Stimulated activated CD4-positive, alpha-beta T cell treated with anti-CD3 and anti-CD28 coated beads, TNF-alpha, amount 100 ng/mL, for 4 hours (primary cell): ENCODE measurements around the gene SCT.

Experiments
- DNase-seq, 3 experiments: peaks; one replicate each; pipeline ENCODE4 v3.0.0-alpha.2; 2020; ENCODE audit warnings: low read depth in 3 of 3

The SCT gene

GRCh38 chr11:610146-610801, 16.7 kb downstream of the SCT start:
- DNase-seq: no peak

DNA sequence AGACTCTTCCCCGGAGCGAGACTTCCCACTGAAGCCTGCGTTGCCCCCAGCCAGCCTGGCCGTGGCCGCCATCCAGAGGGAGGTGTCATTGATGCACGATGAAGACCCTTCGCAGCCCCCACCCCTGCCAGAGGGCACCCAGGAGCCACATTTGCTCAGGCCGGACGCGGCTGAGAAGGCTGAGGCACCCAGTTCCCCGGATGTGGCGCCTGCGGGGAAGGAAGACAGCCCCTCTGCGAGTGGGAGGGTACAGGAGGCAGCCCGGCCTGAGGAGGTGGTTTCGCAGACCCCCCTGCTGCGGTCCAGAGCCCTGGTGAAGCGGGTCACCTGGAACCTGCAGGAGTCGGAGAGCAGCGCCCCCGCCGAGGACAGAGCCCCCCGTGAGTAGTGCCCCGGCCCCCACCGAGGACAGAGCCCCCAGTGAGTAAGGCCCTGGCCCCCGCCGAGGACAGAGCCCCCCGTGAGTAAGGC, 17.6 kb downstream of the SCT start:
- DNase-seq: no peak

- DNase-seq: no peak
Measured at GRCh38 chr11:608791-609251, 18.2 kb downstream of the SCT start.

GRCh38 chr11:607971-608659, 18.9 kb downstream of the SCT start:
- no peak for DNase-seq

- no peak for DNase-seq
Measured at GRCh38 chr11:607020-607780, 19.8 kb downstream of the SCT start.

DNA sequence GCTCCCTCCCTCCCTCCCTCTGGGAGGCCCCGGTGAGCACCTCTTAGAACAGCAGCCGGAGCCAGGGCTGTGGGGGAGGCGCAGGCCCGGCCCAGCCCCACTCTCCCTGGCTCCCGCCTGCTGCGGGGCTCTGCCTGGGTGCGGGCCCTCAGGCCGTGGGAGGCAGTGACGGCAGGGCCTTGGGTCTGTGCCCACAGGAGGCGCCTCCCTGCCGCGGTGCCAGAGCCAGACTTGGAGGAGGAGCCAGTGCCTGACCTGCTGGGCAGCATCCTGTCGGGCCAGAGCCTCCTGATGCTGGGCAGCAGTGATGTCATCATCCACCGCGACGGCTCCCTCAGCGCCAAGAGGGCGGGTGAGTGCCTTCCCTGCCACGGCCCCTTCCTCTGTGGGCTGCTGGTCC, 20.7 kb downstream of the SCT start:
- no peak for DNase-seq

DNA sequence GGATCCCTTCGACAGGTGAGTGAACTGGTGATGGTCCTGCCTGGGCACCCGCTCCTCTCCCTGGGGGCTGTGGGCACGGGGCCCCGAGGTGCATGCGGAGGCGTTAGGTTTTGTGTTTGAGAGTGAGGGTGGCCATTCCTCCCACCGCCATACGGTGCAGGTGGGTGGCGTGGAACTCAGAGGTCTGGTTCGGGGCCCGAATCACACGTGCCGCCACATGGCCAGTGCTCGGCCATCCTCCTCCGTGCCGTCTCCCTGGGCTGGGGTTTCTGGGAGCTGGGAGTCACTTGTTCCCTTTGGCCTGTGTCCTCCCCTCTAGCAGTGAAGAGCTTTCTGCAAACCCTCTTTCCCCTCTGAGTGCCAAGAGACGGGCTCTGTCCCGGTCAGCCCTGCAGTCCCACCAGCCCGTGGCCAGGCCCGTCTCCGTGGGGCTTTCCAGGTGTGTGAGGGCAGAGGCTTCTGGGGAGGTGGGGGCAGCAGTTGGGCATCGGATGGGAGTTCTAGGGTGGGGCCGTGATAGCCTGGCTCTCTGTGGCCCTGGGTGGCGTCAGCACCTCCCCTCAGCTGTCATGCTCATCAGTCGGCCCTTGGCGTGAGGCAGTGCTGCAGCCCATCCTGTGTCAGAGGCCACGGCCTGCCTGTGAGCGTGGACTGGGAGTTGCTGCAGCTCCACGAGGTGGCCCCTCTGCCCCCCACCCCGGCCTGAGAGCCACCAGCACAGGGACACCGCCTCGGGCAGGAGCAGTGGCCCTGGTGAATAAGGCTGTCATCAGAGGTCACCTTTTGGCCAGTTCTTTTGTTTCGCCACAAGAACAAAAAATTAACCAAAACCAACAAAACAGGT, 21.5 kb downstream of the SCT start:
- no peak for DNase-seq

GRCh38 chr11:603154-603553, 23.8 kb downstream of the SCT start:
- DNase-seq: no peak

- DNase-seq: no peak
Measured at GRCh38 chr11:601573-602245, 25.3 kb downstream of the SCT start.

DNA sequence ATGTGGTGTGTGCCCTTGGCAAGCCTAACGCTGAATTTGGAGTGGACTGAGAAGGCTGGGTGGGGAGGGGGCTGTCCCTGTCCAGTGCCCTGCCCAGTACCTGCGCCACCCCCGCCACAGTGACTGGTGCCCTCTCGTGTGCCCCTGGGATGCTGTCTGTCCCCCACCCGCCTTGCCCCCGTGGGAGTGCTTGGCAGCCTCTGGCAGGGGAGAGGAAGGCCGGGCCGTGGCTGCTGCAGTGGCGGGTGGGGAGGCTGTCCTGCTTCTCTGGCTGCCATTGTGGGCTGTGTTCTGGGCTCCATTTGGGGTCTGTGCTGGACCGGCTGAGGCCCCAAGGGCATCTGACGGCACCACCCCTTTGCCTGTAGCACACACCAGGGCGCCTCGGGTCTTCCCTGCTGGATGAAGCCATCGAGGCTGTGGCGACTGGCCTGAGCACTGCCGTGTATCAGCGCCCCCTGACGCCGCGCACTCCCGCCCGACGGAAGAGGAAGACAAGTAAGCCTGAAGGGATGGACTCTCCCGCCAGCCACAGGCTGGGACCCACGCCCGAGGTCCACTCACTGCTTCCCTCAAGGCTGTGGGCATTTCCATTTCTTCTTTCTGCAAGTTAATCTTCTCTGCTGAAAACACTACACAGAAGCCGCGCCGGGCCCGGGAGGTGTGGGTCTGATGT, 28.8 kb downstream of the SCT start:
- no peak for DNase-seq

GRCh38 chr11:597166-597725, 29.7 kb downstream of the SCT start:
- DNase-seq: no peak

DNA sequence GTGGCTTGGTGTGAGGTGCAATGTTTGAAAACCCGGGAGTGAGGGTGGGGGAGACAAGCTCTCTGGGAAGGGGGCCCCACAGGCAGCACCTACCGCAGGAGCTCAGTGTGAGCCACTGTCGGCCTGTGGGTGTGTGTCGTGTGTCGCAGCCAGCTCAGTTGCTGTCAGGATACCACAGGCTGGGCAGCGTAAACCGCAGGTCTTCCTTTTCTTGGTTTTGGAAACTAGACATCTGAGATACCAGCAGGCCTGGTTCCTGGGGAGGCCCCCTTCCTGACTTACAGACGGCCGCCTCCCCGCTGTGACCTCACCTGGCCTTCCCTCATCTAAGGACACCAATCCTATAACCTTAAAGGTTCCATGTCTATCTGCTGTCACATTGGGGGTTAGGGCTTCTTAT, 30.6 kb downstream of the SCT start:
- no peak for DNase-seq

DNA sequence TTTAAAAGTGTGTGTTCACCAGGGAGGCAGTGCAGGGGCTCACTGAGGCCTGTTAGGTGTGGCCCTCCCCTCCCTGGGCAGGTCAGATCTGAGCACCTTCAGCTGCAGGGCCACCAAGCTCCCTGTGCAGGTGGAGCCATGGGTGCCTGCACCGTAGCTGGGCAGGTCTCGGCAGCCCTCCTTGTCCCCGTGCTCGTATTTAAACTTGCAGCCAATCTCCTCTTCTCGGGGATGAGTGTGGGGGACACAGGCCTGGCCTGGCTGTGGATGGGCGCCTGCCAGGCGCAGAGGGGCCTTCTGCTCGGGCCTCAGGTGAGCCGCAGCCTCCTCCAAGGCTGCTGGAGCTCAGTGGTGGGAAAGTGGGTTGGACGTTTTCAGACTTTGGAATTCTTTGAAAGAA, 31.6 kb downstream of the SCT start:
- DNase-seq: no peak

DNA sequence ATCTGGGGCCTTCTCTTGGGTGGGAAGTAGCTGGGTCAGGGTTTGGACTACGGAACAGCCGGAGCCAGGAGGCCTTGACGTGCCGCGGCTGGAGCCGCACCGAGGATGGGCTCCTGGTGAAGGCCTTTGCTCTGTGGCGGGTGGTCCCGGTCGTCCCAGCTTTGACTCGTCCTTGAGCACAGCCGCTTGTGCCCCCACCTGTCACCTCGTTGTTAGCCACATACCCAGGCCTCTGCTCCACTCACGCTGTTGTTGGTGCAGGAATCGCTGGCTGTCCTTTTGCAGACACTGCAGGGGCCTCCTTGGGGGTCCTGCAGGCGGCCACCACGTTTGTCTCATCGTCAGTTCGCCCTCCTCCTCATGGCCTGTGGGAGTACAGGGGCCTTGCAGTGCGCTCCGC, 33.6 kb downstream of the SCT start:
- no peak for DNase-seq

- DNase-seq: no peak
Measured at GRCh38 chr11:592918-593317, 34.1 kb downstream of the SCT start.

GRCh38 chr11:592501-592900, 34.5 kb downstream of the SCT start:
- DNase-seq: no peak

DNA sequence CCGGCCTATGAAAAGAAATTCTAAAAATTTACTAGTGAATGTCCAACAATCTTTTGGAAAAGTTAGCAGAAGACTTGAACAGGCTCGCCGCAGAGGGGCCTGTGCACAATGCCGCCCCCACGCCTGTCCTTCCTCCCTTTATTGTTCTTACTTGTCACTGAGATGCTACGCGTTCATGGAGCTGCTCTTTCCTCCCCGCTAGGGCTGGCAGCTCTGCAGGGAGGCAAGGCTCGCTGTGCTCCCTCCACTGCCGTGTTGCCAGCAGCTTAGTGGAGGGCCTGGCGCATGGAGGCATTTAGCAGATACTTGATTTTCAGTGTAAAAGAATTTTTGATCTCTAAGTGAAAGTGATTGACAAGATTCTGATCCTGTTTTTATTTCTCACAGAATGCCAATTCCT, 36.0 kb downstream of the SCT start:
- no peak for DNase-seq

DNA sequence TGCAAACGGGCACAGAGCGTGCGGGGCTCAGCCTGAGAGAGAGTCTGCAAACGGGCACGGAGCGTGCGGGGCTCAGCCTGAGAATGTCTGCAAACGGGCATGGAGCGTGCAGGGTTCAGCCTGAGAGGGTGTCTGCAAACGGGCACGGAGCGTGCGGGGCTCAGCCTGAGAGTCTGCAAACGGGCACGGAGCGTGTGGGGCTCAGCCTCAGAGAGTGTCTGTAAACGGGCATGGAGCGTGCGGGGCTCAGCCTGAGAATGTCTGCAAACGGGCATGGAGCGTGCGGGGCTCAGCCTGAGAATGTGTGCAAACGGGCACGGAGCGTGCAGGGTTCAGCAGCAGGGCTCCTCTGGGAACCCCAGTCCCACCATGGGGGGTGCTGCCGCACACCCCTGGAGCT, 37.2 kb downstream of the SCT start:
- no peak for DNase-seq

DNA sequence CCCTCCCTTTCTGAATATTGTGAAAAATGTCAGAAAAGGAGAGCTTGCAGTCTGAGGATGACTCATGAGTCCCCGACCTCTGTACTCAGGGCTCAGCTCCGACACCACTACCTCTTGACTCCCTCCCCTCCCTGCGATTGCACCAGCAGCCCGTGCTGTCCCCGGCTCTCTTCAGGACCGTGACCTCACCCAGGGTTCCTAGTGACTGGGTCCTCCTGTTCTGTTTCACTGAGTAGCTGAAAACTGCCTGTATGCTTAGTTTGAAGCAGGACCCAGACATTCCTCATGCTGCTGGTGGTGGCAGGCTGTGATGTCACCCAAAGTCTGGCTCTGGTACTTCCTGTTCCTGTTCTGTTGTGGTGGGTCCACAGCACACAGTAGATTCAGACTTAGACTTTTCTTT, 39.0 kb downstream of the SCT start:
- peak; percentile 41 to 60 (median 54) for DNase-seq

DNA sequence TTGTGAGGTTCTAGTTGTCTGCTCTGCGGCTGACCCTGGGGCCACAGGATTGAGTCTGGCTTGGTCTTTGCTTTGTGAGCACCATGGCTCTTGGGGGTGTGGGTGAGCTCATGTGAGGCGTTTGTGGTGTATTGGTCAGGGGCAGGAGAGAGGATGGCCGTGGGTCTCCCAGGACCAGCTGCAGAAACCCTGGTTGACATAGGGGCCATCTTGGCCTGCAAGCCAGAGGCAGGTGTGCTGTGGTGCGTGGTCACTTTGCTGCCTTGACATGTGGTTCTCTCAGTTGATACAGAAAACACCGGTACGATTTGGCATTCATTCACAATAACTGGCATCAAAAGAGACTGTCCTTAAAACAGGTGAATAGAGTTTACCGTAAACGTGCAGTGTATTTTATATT, 39.4 kb downstream of the SCT start:
- DNase-seq: no peak
